ENCODE data around the gene DSCAML1.

The DSCAML1 gene

DNA sequence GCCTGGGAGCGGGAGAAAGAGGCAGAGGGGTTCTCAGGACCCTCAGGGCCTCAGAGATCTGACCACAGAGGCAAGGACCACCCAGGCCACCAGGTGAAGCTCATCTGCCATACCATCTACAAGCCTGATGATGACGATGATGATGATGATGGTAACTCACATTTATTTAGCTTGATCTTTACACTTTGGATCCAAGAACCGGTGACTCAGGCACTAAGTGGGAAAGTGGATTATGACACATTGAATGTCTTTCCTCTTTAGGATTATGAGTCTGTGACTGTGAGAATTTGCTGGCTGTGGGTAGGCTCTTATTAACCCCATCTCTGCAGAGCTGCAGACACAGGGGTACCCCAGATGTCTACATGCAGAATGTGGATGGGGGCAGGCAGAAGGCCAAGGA, 110.3 kb downstream of the DSCAML1 start:
- DNase-seq, result no peak

DNA sequence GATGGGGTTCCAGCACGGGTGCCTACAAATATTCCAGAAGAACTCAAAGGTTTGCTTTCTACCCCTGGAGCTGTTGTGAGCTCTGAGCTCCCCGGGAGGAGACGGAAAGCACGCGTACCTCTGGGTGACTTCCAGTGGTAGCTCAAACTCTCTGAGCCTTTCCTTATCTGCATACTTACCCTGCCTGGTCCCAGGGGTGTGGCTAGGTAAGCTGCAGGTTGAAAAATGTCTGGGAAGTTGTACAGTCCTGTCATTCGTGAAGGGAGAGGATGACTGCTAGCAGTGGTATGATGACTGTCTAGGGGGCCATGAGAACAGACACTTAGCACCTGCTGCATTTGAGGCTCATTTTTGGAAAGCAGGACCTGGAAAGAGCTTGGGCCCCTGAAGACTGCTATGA, 111.5 kb downstream of the DSCAML1 start:
- DNase-seq, result no peak

GRCh38 chr11:117684731-117685130, 112.3 kb downstream of the DSCAML1 start:
- DNase-seq, result no peak

GRCh38 chr11:117684111-117684510, 112.9 kb downstream of the DSCAML1 start:
- DNase-seq, result no peak

GRCh38 chr11:117681438-117681837, 115.6 kb downstream of the DSCAML1 start:
- no peak for DNase-seq

DNA sequence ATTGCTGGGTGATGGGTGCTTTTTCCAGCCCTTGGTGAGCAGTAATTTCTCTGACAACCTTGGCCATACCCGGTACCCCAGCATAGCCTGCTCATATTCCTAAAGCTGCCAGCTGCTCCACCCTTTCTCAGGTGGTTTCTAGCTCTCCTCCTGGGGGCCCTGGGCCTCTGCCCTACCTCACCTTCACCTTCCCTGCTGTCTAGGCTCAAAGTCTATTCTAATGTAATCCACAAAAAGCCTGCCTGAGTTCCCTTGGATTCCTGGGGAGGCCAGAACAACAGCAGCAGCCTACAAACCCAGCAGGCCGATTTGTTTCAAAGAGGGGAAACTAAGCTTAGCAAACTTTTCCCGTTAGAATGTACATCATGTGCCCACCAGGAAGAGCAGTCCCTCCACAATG, 117.6 kb downstream of the DSCAML1 start:
- no peak for DNase-seq

GRCh38 chr11:117678658-117679406, 118.2 kb downstream of the DSCAML1 start:
- no peak for DNase-seq

DNA sequence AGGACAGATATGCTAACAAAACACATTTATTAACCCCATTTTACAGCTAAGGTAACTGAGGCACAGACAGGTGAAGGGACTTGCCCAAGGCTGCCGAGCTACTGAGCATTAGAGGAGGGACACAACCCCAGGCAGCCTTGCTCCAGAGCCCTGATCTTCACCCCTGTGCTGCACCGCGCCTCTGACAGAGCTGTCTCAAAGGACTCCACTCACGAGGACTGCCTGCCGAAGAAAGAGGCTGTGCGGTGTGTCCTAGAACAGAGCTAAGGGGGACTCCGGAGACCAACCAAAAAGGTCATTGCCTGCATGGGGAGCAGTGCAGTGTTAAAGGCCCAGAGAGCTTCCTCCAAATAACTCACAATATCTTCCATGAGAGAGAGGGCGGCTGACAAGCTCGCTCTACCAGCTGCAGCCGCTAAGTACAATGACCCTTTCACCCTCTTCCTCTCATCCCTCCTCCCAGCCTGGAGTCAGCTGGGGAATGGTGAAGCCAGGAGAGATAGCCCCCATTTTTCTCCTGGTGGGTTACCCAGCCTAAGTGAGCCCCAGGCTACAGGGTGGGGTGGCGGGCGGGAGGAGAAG, 119.2 kb downstream of the DSCAML1 start:
- DNase-seq, result no peak

GRCh38 chr11:117676501-117676900, 120.5 kb downstream of the DSCAML1 start:
- no peak for DNase-seq

DNA sequence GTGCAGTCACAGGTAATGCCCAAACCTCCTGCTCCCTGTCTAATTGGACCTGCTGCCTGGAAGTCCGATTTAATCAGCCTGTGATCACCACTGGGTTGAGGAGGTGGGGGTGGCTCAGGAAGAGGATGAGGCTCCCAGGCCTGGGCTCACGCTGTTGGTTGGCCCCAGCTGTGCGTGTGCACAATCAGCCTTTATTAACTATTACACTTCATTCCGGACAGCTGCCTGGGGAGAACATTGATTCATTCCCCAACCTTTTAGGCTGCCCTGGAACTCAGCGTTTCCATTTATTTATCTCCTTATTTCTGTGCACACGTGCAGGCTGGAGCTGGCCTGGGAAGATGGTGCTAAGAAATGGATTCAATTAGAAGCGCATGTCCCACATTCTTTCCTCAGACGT, 123.4 kb downstream of the DSCAML1 start:
- DNase-seq, result no peak

GRCh38 chr11:117671370-117671769, 125.6 kb downstream of the DSCAML1 start:
- no peak for DNase-seq

- DNase-seq, result no peak
Measured at GRCh38 chr11:117670924-117671323, 126.1 kb downstream of the DSCAML1 start.

GRCh38 chr11:117670443-117670842, 126.6 kb downstream of the DSCAML1 start:
- no peak for DNase-seq

DNA sequence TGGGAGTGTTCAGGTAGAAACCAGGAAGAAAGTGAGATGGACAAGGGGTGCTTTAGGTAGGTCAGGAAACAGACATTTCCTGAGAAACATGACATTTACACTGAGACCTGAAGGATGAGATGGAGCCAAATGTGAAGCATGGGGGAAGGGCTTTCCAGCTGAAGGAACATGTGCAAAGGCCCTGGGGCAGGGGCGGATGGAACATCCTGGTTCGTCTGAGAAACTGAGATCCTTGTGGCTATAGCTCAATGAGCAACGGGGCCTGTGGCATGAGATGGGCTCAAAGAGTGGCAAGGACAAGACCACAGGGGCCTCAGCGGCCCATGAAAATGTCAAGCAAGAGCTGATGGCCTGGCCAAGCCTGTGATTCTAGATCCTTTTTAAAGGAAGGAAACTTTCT, 127.4 kb downstream of the DSCAML1 start:
- DNase-seq, result no peak

- no peak for DNase-seq
Measured at GRCh38 chr11:117669062-117669461, 128.0 kb downstream of the DSCAML1 start.

- DNase-seq, result no peak
Measured at GRCh38 chr11:117668321-117668751, 128.7 kb downstream of the DSCAML1 start.

DNA sequence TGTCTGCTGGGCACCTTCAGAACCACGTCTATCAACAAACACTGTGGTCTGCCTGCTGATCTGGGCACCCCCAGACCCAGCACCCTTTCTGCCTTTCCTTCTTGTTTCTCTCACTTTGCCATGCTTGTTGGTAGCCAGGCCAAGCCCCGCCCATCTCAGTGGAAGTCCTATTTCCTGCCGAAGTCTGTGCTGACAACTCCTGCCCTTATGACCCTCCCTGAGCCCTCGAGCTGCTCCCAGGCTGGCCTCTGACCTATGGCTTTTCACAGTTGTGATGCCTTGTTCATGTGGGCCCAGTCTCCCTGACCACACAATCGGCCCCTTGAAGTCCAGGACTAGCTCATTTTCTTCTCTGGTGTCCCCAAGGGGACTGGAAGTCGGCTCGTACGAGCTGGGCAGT, 132.1 kb downstream of the DSCAML1 start:
- DNase-seq, result no peak

DNA sequence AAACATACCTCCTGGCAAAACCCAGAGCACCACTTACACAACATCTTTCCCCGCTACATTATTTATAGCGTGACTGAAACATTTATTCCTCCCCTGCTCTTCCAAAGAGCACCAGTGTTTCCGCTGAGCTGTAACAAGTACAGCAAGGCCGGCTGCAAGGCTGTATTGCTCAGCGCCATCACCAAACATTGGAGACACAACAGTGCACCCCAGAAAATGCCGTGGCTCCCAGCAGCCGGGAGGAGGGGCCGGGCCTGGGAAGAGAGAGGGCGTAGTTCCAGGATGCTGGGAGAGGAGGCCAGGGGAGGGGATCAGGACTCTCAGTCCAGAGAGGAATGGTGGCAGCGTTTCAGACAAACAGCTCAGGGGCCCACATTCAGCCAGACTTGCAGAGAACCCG, 133.2 kb downstream of the DSCAML1 start:
- no peak for DNase-seq

DNA sequence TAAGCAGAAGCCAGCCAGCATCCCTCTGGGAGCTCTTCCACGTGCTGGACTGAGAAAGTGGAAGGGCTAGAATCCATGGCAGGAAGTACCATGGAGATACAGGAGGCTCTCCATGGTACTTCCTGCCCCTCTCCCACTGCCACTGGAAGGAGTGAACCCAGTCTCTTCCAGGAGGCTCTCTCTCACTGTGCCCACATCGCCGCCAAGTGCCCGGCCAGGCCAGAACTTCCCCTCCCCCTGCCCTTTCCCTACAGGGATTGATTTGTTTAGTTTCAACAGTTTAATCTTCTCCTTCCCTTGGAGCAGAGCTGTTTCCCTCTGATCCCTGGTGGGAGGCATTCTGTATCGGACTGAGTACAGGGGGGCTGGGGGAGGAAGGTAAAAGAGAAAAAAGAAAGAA, 133.6 kb downstream of the DSCAML1 start:
- no peak for DNase-seq

GRCh38 chr11:117662671-117663269, 134.2 kb downstream of the DSCAML1 start:
- DNase-seq, result no peak

GRCh38 chr11:117662255-117662654, 134.8 kb downstream of the DSCAML1 start:
- DNase-seq, result no peak

GRCh38 chr11:117658809-117659208, 138.2 kb downstream of the DSCAML1 start:
- no peak for DNase-seq

DNA sequence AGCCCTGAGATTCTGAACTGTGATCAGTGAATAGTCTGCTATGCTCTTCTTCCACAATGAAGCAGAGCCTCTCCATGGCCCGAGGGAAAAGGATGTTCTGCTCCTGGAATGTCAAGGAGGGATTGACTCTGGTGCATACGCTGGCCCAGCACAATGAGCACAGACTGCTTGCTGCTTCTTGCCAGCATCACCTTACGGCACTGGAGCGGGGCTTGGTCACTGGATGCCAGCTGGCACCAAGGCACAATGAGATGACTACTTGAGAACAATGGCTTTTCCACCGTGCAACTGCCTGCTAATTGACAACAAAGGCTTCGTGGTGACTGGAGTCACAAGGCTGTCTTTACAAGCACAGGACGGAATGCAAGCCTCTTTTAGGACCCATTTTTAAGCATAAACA, 139.2 kb downstream of the DSCAML1 start:
- no peak for DNase-seq

Data from CD4-positive, alpha-beta T cell treated with Interleukin-10 for 1 hour (primary cell).